ENCODE results near the gene TPO. TPM values are rescaled to one million over a fixed set of nuclear protein-coding genes. Genes with fewer than 3 reads are reported as not detected.

Gene TPO
- total RNA-seq, 1 donor from 2014 or later: not detected

- no peaks in the 10 kb centered on the region for H4K20me1 ChIP-seq (ENCODE audit: low read depth)
- H3K4me1 ChIP-seq: no peaks in the 10 kb centered on the region
- TF ChIP-seq EZH2phosphoT487 (IDR thresholded peaks at IDR 0.05) (no peak), CTCF (IDR thresholded peaks at IDR 0.05) (no peak), EZH2 (IDR thresholded peaks at IDR 0.05) (no peak)
- no peak overlapping the region for H3K27ac Mint-ChIP-seq
- H3K36me3 Mint-ChIP-seq: no peaks in the 10 kb centered on the region
- H3K36me3 ChIP-seq: no peaks in the 10 kb centered on the region
- H3K4me3 ChIP-seq: no peak overlapping the region
- no peak overlapping the region for H3K4me3 Mint-ChIP-seq
- no peak overlapping the region for H3K4me2 ChIP-seq
- no peaks in the 10 kb centered on the region for H3K79me2 ChIP-seq (ENCODE audit: low read depth)
- DNase-seq (ENCODE audit: low spot score): no peak
- H3K27me3 ChIP-seq: peaks cover 16% of the 10 kb centered on the region
- H3K9me3 Mint-ChIP-seq: no peaks in the 10 kb centered on the region
- no peaks in the 10 kb centered on the region for H3K9me3 ChIP-seq (ENCODE audit: low read depth)
- peaks cover 7% of the 10 kb centered on the region for H3K27me3 Mint-ChIP-seq (ENCODE audit: insufficient read depth, low read depth)
- peak overlapping the region; percentile 52 for H2AFZ ChIP-seq (replicated peaks)
- H3F3A ChIP-seq (ENCODE audit: low read depth): no peaks in the 10 kb centered on the region
- peaks cover 17% of the 10 kb centered on the region for H3K4me1 Mint-ChIP-seq
- no peak overlapping the region for H3K27ac ChIP-seq
- H3K9ac ChIP-seq: no peak overlapping the region
Measured at GRCh38 chr2:1550076-1550475, 136.8 kb downstream of the TPO start.

- H3K36me3 Mint-ChIP-seq: no peaks in the 10 kb centered on the region
- Histone ChIP-seq H3K27ac (no peak overlapping the region), H4K20me1 (ENCODE audit: low read depth) (no peaks in the 10 kb centered on the region), H3K4me1 (no peaks in the 10 kb centered on the region), H3K4me2 (no peak overlapping the region), H3K27me3 (peaks cover 16% of the 10 kb centered on the region), H3K9ac (no peak overlapping the region), H3K4me3 (no peak overlapping the region), H3K79me2 (ENCODE audit: low read depth) (no peaks in the 10 kb centered on the region), H2AFZ (replicated peaks) (peak overlapping the region; percentile 52), H3K36me3 (no peaks in the 10 kb centered on the region), H3F3A (ENCODE audit: low read depth) (no peaks in the 10 kb centered on the region), H3K9me3 (ENCODE audit: low read depth) (no peaks in the 10 kb centered on the region)
- no peak overlapping the region for H3K4me3 Mint-ChIP-seq
- peak; percentile 85 for DNase-seq (ENCODE audit: low spot score)
- H3K27ac Mint-ChIP-seq: no peak overlapping the region
- H3K9me3 Mint-ChIP-seq: no peaks in the 10 kb centered on the region
- H3K4me1 Mint-ChIP-seq: peaks cover 17% of the 10 kb centered on the region
- peaks cover 7% of the 10 kb centered on the region for H3K27me3 Mint-ChIP-seq (ENCODE audit: insufficient read depth, low read depth)
- TF ChIP-seq EZH2 (IDR thresholded peaks at IDR 0.05): no peak
- peak; percentile 97 for TF ChIP-seq CTCF (IDR thresholded peaks at IDR 0.05)
- no peak for TF ChIP-seq EZH2phosphoT487 (IDR thresholded peaks at IDR 0.05)
Measured at GRCh38 chr2:1550658-1551316, 137.5 kb downstream of the TPO start.

GRCh38 chr2:1551905-1552304, 138.6 kb downstream of the TPO start:
- Mint-ChIP-seq H3K27me3 (ENCODE audit: insufficient read depth, low read depth) (peaks cover 7% of the 10 kb centered on the region), H3K9me3 (no peaks in the 10 kb centered on the region)

More at GRCh38 chr2:1551905-1552304, 138.6 kb downstream of the TPO start:
- DNase-seq (ENCODE audit: low spot score): no peak
- H3K36me3 Mint-ChIP-seq: no peaks in the 10 kb centered on the region
- Histone ChIP-seq H3K4me1 (no peaks in the 10 kb centered on the region), H3K4me2 (no peak overlapping the region), H3K36me3 (no peaks in the 10 kb centered on the region), H4K20me1 (ENCODE audit: low read depth) (no peaks in the 10 kb centered on the region), H3K79me2 (ENCODE audit: low read depth) (no peaks in the 10 kb centered on the region), H3K4me3 (no peak overlapping the region), H3K27me3 (peaks cover 16% of the 10 kb centered on the region), H3K27ac (no peak overlapping the region), H3K9me3 (ENCODE audit: low read depth) (no peaks in the 10 kb centered on the region), H3F3A (ENCODE audit: low read depth) (no peaks in the 10 kb centered on the region), H3K9ac (no peak overlapping the region), H2AFZ (replicated peaks) (no peak overlapping the region)
- H3K4me3 Mint-ChIP-seq: no peak overlapping the region
- TF ChIP-seq CTCF (IDR thresholded peaks at IDR 0.05) (no peak), EZH2phosphoT487 (IDR thresholded peaks at IDR 0.05) (no peak), EZH2 (IDR thresholded peaks at IDR 0.05) (no peak)
- H3K27ac Mint-ChIP-seq: no peak overlapping the region
- peaks cover 17% of the 10 kb centered on the region for H3K4me1 Mint-ChIP-seq
